HepG2 (cell line): ENCODE results near the gene NEIL3. TPM values are rescaled to one million over a fixed set of nuclear protein-coding genes. Genes with fewer than 3 reads are reported as not detected.

Experiments used
- ATAC-seq: fragments of 200-7000 bp; cut with Tn5 transposase; 3 replicates; pipeline ENCODE4 v1.9.1; 2020; ENCODE audit warnings: mild to moderate bottlenecking, moderate library complexity
- BruUV-seq: library from RNA; stranded (reverse); fragments of 400-500 nt; replicated peaks from 2 replicates; lab custom pipeline; 2021; lab: Mats Ljungman, UMichigan
- CTCF ChIA-PET: fragments of 300-600 bp; formaldehyde crosslinking; extraction: SDS; loops from one replicate; lab custom pipeline; 2021; ENCODE audit warnings: low total read pairs, inconsistent platforms, low intra/inter-chr PET ratio; lab: Yijun Ruan, JAX
- POLR2A ChIA-PET: fragments of 350-600 bp; sonication (Branson Sonifier 250); formaldehyde crosslinking; loops from one replicate; lab custom pipeline; 2020; ENCODE audit warnings: antibody characterized with exemption, inconsistent platforms; lab: Yijun Ruan, JAX
- DNase-seq: peaks from one replicate; pipeline ENCODE4 v3.0.0-alpha.2; 2015; ENCODE audit warnings: low spot score
- FAIRE-seq: peaks from 3 replicates; lab custom pipeline; 2011; peaks lifted over from hg19 to GRCh38; lab: Jason Lieb, UNC
- H2AFZ ChIP-seq: one replicate; pipeline ENCODE4 v1.6.1; 2011; ENCODE audit warnings: low read length, inconsistent platforms
- H3K27ac ChIP-seq: fragments of 300-600 bp; 3 replicates; pipeline ENCODE4 v1.8.0; 2011; ENCODE audit warnings: mixed run types, mild to moderate bottlenecking, mixed read lengths, low read length, inconsistent platforms; ENCODE audit not compliant: insufficient read depth; ENCODE audit errors: extremely low read length
- H3K27me3 ChIP-seq, 2 experiments: fragments of 200-600 bp in 1 of 2; 2 replicates in 1 of 2; 3 replicates in 1 of 2; pipeline versions ENCODE4 v1.6.0 to v1.8.0; 2011; ENCODE audit warnings: low read length in 2 of 2, mild to moderate bottlenecking in 2 of 2, moderate library complexity in 2 of 2, inconsistent platforms in 1 of 2; ENCODE audit not compliant: insufficient read depth in 2 of 2, control insufficient read depth in 1 of 2
- H3K36me3 ChIP-seq, 2 experiments: fragments of 200-600 bp in 1 of 2; replicated peaks in 1 of 2; 2 replicates in 1 of 2; 3 replicates in 1 of 2; pipeline versions ENCODE4 v1.5.1 to v1.8.0; 2011; ENCODE audit warnings: low read length in 2 of 2, inconsistent platforms in 1 of 2; ENCODE audit not compliant: insufficient read depth in 2 of 2, control insufficient read depth in 1 of 2
- H3K4me1 ChIP-seq: 2 replicates; pipeline ENCODE4 v1.5.1; 2012; ENCODE audit warnings: low read length, inconsistent platforms; ENCODE audit not compliant: insufficient read depth
- H3K4me2 ChIP-seq: 2 replicates; pipeline ENCODE4 v1.6.0; 2011; ENCODE audit warnings: low read depth, low read length, inconsistent platforms
- H3K4me3 ChIP-seq, 3 experiments: fragments of 200-600 bp in 1 of 3; sonication (generic), shearing (Covaris generic) in 1 of 3; replicated peaks in 1 of 3; 2 replicates each; pipeline ENCODE4 v1.5.1; 2011 to 2016; ENCODE audit warnings: low read length in 3 of 3, inconsistent platforms in 2 of 3, low read depth in 2 of 3, mild to moderate bottlenecking in 2 of 3, control low read depth in 1 of 3, mixed read lengths in 1 of 3; ENCODE audit not compliant: insufficient read depth in 1 of 3
- H3K79me2 ChIP-seq: one replicate; pipeline ENCODE4 v1.6.1; 2011; ENCODE audit warnings: low read length, inconsistent platforms; ENCODE audit not compliant: insufficient read depth
- H3K9ac ChIP-seq: 2 replicates; pipeline ENCODE4 v1.6.0; 2011; ENCODE audit warnings: mild to moderate bottlenecking, low read depth, low read length, inconsistent platforms; ENCODE audit not compliant: insufficient read depth
- H3K9me3 ChIP-seq: 2 replicates; pipeline ENCODE4 v1.5.1; 2012; ENCODE audit warnings: mild to moderate bottlenecking, low read length
- H4K20me1 ChIP-seq: 2 replicates; pipeline ENCODE4 v1.6.0; 2011; ENCODE audit warnings: inconsistent platforms, mild to moderate bottlenecking, low read length, moderate library complexity; ENCODE audit not compliant: insufficient read depth
- HDAC1 ChIP-seq: sonication (generic); formaldehyde crosslinking; IDR thresholded peaks from 2 replicates; pipeline ENCODE4 v1.5.1; 2020; ENCODE audit warnings: mild to moderate bottlenecking, missing genetic modification reagents
- NFYC ChIP-seq: IDR thresholded peaks from 2 replicates; pipeline ENCODE4 v1.6.1; 2016; ENCODE audit warnings: missing genetic modification reagents, missing compliant biosample characterization
- RORA ChIP-seq: sonication (generic); formaldehyde crosslinking; IDR thresholded peaks from 2 replicates; pipeline ENCODE4 v1.5.0; 2020; ENCODE audit warnings: mild to moderate bottlenecking, missing genetic modification reagents, moderate library complexity
- RXRB ChIP-seq: IDR thresholded peaks from 2 replicates; pipeline ENCODE4 v1.6.1; 2016; ENCODE audit warnings: borderline replicate concordance, missing genetic modification reagents, missing compliant biosample characterization
- SAFB2 ChIP-seq: sonication (generic); formaldehyde crosslinking; IDR thresholded peaks from 2 replicates; pipeline ENCODE4 v1.5.1; 2020; ENCODE audit warnings: missing genetic modification reagents, low read depth, mild to moderate bottlenecking, borderline replicate concordance
- ZFP62 ChIP-seq: sonication (generic); formaldehyde crosslinking; IDR thresholded peaks from 2 replicates; pipeline ENCODE4 v1.4.0; 2020; ENCODE audit warnings: missing genetic modification reagents
- ZNF124 ChIP-seq: sonication (generic); formaldehyde crosslinking; IDR thresholded peaks from 2 replicates; pipeline ENCODE4 v1.4.0; 2020; ENCODE audit warnings: missing genetic modification reagents
- ZSCAN31 ChIP-seq: sonication (generic); formaldehyde crosslinking; IDR thresholded peaks from 2 replicates; pipeline ENCODE4 v1.5.0; 2020; ENCODE audit warnings: low read depth, mild to moderate bottlenecking, missing genetic modification reagents
- WGBS: methylation state at CpG from one replicate; pipeline ENCODE4 v1.1.6; 2017; ENCODE audit warnings: low lambda C conversion rate; 5-methylcytosine and 5-hydroxymethylcytosine counted together
- in situ Hi-C: cut with HindIII; loops from 2 replicates; pipeline ENCODE4 v1.10.0; 2017; ENCODE audit warnings: low pct_unique_long_range_greater_than_20kb; ENCODE audit not compliant: extremely low pct_ligation_motif_present
- intact Hi-C: fragments of 100-400 bp; cut with micrococcal nuclease; formaldehyde crosslinking; loops from one replicate; pipeline ENCODE4 v1.10.0; 2022; ENCODE audit not compliant: unreplicated experiment
- polyA plus RNA-seq, 8 experiments: library from polyadenylated mRNA; depleted of rRNA in 3 of 8; stranded (reverse) in 7 of 8; unstranded in 1 of 8; fragments of >200 nt; fragmentation: Illumina TruSeq in 4 of 8; extraction: Trizol in 4 of 8; gene quantifications; 2 replicates each; pipeline versions ENCODE4 v1.2.1 to v1.2.3, GENCODE V29; 2011 to 2016; ENCODE audit warnings: low read depth in 4 of 8, missing spikeins in 1 of 8, mixed read lengths in 1 of 8; ENCODE audit not compliant: insufficient read depth in 1 of 8
- total RNA-seq, 5 experiments: library from RNA; depleted of rRNA; stranded (reverse); fragments of >200 nt; fragmentation: Illumina TruSeq; extraction: Trizol; gene quantifications; 2 replicates each; pipeline ENCODE4 v1.2.3, GENCODE V29; 2016; ENCODE audit warnings: low read depth in 1 of 5
- TF ChIP-seq, protein P1 (sequence below): sonication (generic); formaldehyde crosslinking; IDR thresholded peaks from 2 replicates; pipeline ENCODE4 v1.5.1; 2020; ENCODE audit warnings: mild to moderate bottlenecking, missing genetic modification reagents, borderline replicate concordance
- TF ChIP-seq, protein P2 (sequence below): sonication (generic); formaldehyde crosslinking; IDR thresholded peaks from 2 replicates; pipeline ENCODE4 v1.5.0; 2020; ENCODE audit warnings: missing genetic modification reagents, mild to moderate bottlenecking, borderline replicate concordance
- TF ChIP-seq, protein P3 (sequence below): sonication (generic); formaldehyde crosslinking; IDR thresholded peaks from 2 replicates; pipeline ENCODE4 v1.5.1; 2020; ENCODE audit warnings: missing genetic modification reagents, mild to moderate bottlenecking, borderline replicate concordance
- TF ChIP-seq, protein P4 (sequence below): IDR thresholded peaks from 2 replicates; pipeline ENCODE4 v1.6.1; 2018; ENCODE audit warnings: missing genetic modification reagents, mild to moderate bottlenecking, missing compliant biosample characterization

NEIL3 gene
- total and polyA plus RNA-seq, 2 of the 13 experiments (the other 11 are each of a cell fraction or from before 2014, with no cell fraction given) = 3.5 to 8.4 TPM

DNA sequence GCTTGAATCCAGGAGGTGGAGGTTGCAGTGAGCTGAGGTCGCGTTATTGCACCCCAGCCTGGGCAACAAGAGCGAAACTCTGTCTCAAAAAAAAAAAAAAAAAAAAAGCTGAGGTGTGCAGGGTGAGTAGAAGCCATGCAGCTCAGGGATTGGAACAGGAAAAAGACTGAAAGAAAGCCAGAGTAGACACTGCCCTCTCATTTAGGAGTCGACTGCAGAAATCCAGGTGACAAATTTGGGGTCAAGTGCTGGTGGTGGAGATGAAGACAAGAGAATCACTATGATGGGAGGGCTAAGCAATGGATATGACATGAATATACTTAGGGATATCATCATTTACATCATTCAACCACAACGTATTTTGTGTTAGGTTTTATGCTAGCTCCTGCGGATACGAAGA lies 1.9 kb downstream of the NEIL3 start:
- in situ Hi-C loops = no loop called here
- H3K79me2 ChIP-seq = peaks cover 6% of the 10 kb centered on the region

More for the DNA sequence above, 1.9 kb downstream of the NEIL3 start:
- peaks cover 24% of the 10 kb centered on the region for H3K4me1 ChIP-seq
- POLR2A ChIA-PET = no interaction called here
- no peaks in the 10 kb centered on the region for H3K36me3 ChIP-seq
- no peak overlapping the region for H3K9ac ChIP-seq
- no peaks in the 10 kb centered on the region for H3K9me3 ChIP-seq
- BruUV-seq = no TSS peak
- CTCF ChIA-PET = no interaction called here
- no peak overlapping the region for H2AFZ ChIP-seq
- no peak for FAIRE-seq
- intact Hi-C loops = loop anchor here (5.0 kb wide), 1 partner anchor 131 kb away; the partner anchor contains the start of gene AGA
- H3K27me3 ChIP-seq = no peaks in the 10 kb centered on the region; a peak in 1 of 5 replicates
- 96% methylated on average over 7 of the region's 7 CpGs for WGBS
- H4K20me1 ChIP-seq = no peaks in the 10 kb centered on the region
- H3K4me3 ChIP-seq = no peak overlapping the region
- no peak for DNase-seq
- no peak overlapping the region for H3K4me2 ChIP-seq
- no peak for ATAC-seq
- TF ChIP-seq, protein P1, sequence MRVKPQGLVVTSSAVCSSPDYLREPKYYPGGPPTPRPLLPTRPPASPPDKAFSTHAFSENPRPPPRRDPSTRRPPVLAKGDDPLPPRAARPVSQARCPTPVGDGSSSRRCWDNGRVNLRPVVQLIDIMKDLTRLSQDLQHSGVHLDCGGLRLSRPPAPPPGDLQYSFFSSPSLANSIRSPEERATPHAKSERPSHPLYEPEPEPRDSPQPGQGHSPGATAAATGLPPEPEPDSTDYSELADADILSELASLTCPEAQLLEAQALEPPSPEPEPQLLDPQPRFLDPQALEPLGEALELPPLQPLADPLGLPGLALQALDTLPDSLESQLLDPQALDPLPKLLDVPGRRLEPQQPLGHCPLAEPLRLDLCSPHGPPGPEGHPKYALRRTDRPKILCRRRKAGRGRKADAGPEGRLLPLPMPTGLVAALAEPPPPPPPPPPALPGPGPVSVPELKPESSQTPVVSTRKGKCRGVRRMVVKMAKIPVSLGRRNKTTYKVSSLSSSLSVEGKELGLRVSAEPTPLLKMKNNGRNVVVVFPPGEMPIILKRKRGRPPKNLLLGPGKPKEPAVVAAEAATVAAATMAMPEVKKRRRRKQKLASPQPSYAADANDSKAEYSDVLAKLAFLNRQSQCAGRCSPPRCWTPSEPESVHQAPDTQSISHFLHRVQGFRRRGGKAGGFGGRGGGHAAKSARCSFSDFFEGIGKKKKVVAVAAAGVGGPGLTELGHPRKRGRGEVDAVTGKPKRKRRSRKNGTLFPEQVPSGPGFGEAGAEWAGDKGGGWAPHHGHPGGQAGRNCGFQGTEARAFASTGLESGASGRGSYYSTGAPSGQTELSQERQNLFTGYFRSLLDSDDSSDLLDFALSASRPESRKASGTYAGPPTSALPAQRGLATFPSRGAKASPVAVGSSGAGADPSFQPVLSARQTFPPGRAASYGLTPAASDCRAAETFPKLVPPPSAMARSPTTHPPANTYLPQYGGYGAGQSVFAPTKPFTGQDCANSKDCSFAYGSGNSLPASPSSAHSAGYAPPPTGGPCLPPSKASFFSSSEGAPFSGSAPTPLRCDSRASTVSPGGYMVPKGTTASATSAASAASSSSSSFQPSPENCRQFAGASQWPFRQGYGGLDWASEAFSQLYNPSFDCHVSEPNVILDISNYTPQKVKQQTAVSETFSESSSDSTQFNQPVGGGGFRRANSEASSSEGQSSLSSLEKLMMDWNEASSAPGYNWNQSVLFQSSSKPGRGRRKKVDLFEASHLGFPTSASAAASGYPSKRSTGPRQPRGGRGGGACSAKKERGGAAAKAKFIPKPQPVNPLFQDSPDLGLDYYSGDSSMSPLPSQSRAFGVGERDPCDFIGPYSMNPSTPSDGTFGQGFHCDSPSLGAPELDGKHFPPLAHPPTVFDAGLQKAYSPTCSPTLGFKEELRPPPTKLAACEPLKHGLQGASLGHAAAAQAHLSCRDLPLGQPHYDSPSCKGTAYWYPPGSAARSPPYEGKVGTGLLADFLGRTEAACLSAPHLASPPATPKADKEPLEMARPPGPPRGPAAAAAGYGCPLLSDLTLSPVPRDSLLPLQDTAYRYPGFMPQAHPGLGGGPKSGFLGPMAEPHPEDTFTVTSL (CRISPR knock-in tag) = no peak
- TF ChIP-seq ZSCAN31 (CRISPR knock-in tag) = no peak
- TF ChIP-seq ZFP62 = no peak
- TF ChIP-seq ZNF124 (CRISPR knock-in tag) = no peak
- TF ChIP-seq, protein P2, sequence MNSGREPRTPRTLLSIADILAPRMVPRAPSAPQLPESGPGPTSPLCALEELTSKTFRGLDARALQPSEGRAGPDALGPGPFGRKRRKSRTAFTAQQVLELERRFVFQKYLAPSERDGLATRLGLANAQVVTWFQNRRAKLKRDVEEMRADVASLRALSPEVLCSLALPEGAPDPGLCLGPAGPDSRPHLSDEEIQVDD = no peak
- no peak for TF ChIP-seq SAFB2 (CRISPR knock-in tag)
- no peak for TF ChIP-seq NFYC
- TF ChIP-seq RXRB = no peak
- no peak for TF ChIP-seq RORA (CRISPR knock-in tag)
- no peak for TF ChIP-seq HDAC1 (CRISPR knock-in tag)
- TF ChIP-seq, protein P3, sequence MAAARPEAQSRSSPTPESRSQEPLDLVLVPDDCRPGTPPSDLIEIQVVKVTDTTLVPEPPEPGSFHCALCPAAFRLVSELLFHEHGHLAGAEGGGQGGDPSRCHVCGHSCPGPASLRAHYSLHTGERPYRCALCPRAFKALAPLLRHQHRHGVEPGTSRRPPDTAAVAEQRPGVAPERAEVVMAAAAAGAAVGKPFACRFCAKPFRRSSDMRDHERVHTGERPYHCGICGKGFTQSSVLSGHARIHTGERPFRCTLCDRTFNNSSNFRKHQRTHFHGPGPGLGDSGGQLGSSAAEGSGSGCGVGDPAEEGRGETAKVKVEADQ (CRISPR knock-in tag) = no peak
- TF ChIP-seq, protein P4, sequence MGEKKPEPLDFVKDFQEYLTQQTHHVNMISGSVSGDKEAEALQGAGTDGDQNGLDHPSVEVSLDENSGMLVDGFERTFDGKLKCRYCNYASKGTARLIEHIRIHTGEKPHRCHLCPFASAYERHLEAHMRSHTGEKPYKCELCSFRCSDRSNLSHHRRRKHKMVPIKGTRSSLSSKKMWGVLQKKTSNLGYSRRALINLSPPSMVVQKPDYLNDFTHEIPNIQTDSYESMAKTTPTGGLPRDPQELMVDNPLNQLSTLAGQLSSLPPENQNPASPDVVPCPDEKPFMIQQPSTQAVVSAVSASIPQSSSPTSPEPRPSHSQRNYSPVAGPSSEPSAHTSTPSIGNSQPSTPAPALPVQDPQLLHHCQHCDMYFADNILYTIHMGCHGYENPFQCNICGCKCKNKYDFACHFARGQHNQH (CRISPR knock-in tag) = no peak
- no peak overlapping the region for H3K27ac ChIP-seq
